Measurements from ENCODE around the gene COQ8A.
A peak's percentile ranks its signal among the peaks of the same experiment; 100 is the strongest.

COQ8A gene

DNA sequence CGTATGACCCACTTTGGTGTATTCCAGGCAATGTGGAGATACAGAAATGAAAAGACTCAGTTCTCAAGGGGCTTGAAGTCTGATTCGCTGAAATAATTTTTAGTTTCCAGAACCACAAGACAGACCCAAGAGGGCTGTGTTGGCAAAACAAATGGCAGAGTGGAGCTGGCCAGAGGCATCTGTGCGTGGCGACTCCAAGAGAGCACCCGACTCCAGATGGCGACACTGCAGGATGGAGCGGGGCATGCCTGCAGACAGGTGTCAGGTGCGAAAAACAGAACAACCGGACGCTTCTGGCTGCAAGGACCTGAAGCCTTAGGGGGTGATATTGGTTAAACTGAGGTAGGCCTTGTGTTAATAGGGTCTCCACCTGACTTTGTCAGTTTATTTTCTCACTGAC is 31.7 kb upstream of the COQ8A start:
- no peak for DNase-seq (ENCODE audit: low read depth)
- no peak overlapping the region for H3K4me3 ChIP-seq (ENCODE audit: low read length)
- no peak for TF ChIP-seq CTCF (conservative IDR thresholded peaks at IDR 0.05; ENCODE audit: low read depth, low read length)

DNA sequence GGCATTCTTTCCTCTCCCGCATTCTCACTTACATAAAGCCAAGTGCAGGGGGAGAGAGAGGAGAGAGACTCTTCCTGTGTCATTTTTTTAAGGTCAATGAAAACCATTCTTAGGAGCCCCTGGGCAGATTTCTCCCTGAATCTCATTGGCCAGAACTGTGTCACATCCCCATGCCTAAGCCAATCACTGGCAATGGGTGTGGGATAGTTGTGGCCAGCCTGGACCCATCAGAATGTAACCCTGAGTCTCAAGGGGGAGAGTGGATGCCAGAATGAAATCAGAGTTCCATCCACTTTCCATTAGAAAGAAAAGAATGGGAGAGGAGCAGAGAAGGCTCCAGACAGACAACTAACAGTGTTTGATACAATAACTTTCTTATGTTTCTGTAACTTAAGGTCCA is 31.2 kb upstream of the COQ8A start:
- no peak for DNase-seq (ENCODE audit: low read depth)
- no peak for TF ChIP-seq CTCF (conservative IDR thresholded peaks at IDR 0.05; ENCODE audit: low read depth, low read length)
- H3K4me3 ChIP-seq (ENCODE audit: low read length), result no peak overlapping the region

GRCh38 chr1:226912587-226913176 is 27.4 kb upstream of the COQ8A start:
- no peak for DNase-seq (ENCODE audit: low read depth)

DNA sequence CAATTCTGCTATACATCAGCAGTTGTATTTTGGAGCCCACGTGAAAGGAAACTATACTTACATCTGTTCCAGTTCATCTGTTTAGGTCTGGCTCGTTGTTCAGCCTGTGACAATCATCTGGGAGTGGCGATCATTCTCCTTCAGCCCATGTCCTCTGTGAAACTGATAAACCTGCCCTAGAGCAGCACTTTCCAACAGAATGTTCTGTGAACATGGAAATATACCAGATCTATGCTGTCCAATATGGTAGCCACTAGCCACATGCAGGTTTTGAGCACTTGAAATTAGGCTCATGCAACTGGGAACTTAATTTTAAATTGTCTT is 24.5 kb upstream of the COQ8A start:
- TF ChIP-seq CTCF (conservative IDR thresholded peaks at IDR 0.05; ENCODE audit: low read depth, low read length), result no peak
- no peak for DNase-seq (ENCODE audit: low read depth)
- no peak overlapping the region for H3K4me3 ChIP-seq (ENCODE audit: low read length)

More at GRCh38 chr1:226912587-226913176, 27.4 kb upstream of the COQ8A start:
- no peak overlapping the region for H3K4me3 ChIP-seq (ENCODE audit: low read length)
- TF ChIP-seq CTCF (conservative IDR thresholded peaks at IDR 0.05; ENCODE audit: low read depth, low read length), result peak; percentile 66

DNA sequence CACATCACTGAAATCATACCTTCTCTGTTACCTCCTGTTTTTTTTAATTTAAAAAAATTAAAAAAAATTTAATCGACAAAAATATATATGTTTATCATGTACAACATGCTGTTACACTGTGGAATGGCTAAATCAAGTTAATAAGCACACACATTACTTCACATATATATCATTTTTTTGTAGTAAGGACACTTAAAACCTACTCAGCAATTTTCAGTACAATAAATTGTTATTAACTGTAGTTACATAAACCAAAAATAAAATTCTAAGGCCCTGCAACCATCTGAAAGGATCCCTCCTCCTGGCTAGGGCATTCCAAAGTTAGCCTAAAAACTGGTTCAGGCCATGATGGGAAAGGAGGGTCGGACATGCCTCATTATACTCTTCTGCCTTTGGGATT is 23.6 kb upstream of the COQ8A start:
- no peak overlapping the region for H3K4me3 ChIP-seq (ENCODE audit: low read length)
- TF ChIP-seq CTCF (conservative IDR thresholded peaks at IDR 0.05; ENCODE audit: low read depth, low read length), result no peak

DNA sequence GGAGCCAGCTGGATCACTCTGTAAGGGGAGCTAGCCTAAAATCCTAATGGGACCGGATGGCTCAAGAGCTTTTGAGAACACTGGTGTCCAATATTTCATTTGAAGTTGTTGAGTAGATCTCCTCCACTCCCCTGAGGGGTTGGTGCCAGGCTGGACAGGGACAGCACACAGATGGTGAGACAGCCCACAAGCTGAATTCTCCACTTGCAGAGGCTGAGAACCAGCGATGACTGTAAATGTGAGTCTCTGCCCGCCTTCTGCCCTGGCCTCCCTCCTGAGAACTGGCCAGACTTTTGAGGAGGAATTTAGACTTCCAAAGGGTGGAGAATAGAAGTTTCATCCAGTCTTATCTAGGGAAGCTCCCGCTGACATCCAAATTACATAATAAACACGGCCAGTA is 20.5 kb upstream of the COQ8A start:
- H3K4me3 ChIP-seq (ENCODE audit: low read length), result no peak overlapping the region
- TF ChIP-seq CTCF (conservative IDR thresholded peaks at IDR 0.05; ENCODE audit: low read depth, low read length), result no peak
- DNase-seq (ENCODE audit: low read depth), result no peak

More for the DNA sequence above, 23.6 kb upstream of the COQ8A start:
- DNase-seq (ENCODE audit: low read depth), result no peak

DNA sequence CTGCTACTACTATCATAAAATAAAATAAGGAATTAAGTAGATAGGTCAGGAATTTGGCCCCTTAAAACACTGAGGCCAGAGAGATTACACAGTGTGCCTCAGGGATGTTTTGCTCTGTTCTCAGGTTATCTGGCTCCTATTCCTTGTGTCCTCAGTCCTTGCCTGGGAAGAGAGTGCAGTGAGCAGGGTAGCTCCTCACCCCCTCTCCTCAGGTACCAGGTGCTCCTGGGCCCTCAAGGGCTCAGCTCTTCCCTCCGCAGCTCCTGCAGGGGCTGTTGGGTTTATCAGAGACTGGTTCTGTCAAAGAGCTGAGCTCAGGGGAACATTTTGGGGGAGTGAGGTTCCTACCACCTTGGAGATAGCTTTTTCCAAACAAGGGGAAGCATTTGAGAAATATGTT is 20.1 kb upstream of the COQ8A start:
- TF ChIP-seq CTCF (conservative IDR thresholded peaks at IDR 0.05; ENCODE audit: low read depth, low read length), result no peak
- DNase-seq (ENCODE audit: low read depth), result no peak
- no peak overlapping the region for H3K4me3 ChIP-seq (ENCODE audit: low read length)

All from retinal pigment epithelial cell (primary cell).